Smooth muscle cell (in vitro differentiated cells): ENCODE measurements around the gene ATP1B2. TPM values are rescaled to one million over a fixed set of nuclear protein-coding genes. Genes with fewer than 3 reads are reported as not detected.

Experiments used
- DNase-seq: peaks from one replicate; lab custom pipeline; 2025; ENCODE audit not compliant: unreplicated experiment; lab: John Stamatoyannopoulos, UW
- H2AFZ ChIP-seq: fragments of 200-600 bp; sonication (generic); 2 replicates; pipeline ENCODE4 v1.6.0; 2016; ENCODE audit warnings: antibody characterized with exemption, low read depth, mild to moderate bottlenecking
- H3F3A ChIP-seq: fragments of 200-600 bp; sonication (generic); 2 replicates; pipeline ENCODE4 v1.6.0; 2017; ENCODE audit warnings: antibody characterized with exemption, low read depth
- H3K27ac ChIP-seq: fragments of 200-600 bp; sonication (generic); 2 replicates; pipeline ENCODE4 v1.5.1; 2016; ENCODE audit warnings: low read depth, mild to moderate bottlenecking
- H3K27me3 ChIP-seq: fragments of 200-600 bp; sonication (generic); 2 replicates; pipeline ENCODE4 v1.6.1; 2016; ENCODE audit warnings: low read depth, mild to moderate bottlenecking
- H3K36me3 ChIP-seq: fragments of 200-600 bp; sonication (generic); 2 replicates; pipeline ENCODE4 v1.5.1; 2016; ENCODE audit warnings: low read depth
- H3K4me1 ChIP-seq: fragments of 200-600 bp; sonication (generic); 2 replicates; pipeline ENCODE4 v1.5.1; 2016; ENCODE audit warnings: low read depth
- H3K4me2 ChIP-seq: fragments of 200-600 bp; sonication (generic); 2 replicates; pipeline ENCODE4 v1.6.0; 2016; ENCODE audit warnings: mild to moderate bottlenecking
- H3K4me3 ChIP-seq: fragments of 200-600 bp; sonication (generic); 2 replicates; pipeline ENCODE4 v1.5.1; 2016; ENCODE audit warnings: mild to moderate bottlenecking
- H3K79me2 ChIP-seq: fragments of 200-600 bp; sonication (generic); 2 replicates; pipeline ENCODE4 v1.6.0; 2016; ENCODE audit warnings: low read depth, mild to moderate bottlenecking
- H3K9ac ChIP-seq: fragments of 200-600 bp; sonication (generic); 2 replicates; pipeline ENCODE4 v1.6.0; 2016; ENCODE audit warnings: low read depth
- H3K9me3 ChIP-seq: fragments of 200-600 bp; sonication (generic); replicated peaks from 2 replicates; pipeline ENCODE4 v1.5.1; 2016; ENCODE audit warnings: low read depth
- H4K20me1 ChIP-seq: fragments of 200-600 bp; sonication (generic); 2 replicates; pipeline ENCODE4 v1.6.0; 2016; ENCODE audit warnings: low read depth
- WGBS: methylation state at CpG from one replicate; pipeline ENCODE4 v1.1.7; 2016; ENCODE audit warnings: low lambda C conversion rate; 5-methylcytosine and 5-hydroxymethylcytosine counted together
- polyA plus RNA-seq: library from polyadenylated mRNA; unstranded; fragments of >200 nt; fragmentation: Nextera tagmentation; extraction: Ambion mirVana; gene quantifications from 2 replicates; pipeline ENCODE4 v1.2.1, GENCODE V29; 2016
- total RNA-seq: library from RNA; depleted of rRNA; stranded (reverse); fragments of >200 nt; gene quantifications from 2 replicates; pipeline ENCODE4 v1.2.3, GENCODE V29; 2014
- TF ChIP-seq, protein P1 (sequence below): fragments of 200-600 bp; sonication (generic); IDR thresholded peaks from 2 replicates; pipeline ENCODE4 v1.5.1; 2017; ENCODE audit warnings: borderline replicate concordance, mild to moderate bottlenecking, antibody characterized with exemption; ENCODE audit not compliant: insufficient read depth, poor library complexity, severe bottlenecking

The ATP1B2 gene
- total and polyA plus RNA-seq, 2 experiments from 2014 or later: 0.85 to 4.4 TPM

- TF ChIP-seq, protein P1, sequence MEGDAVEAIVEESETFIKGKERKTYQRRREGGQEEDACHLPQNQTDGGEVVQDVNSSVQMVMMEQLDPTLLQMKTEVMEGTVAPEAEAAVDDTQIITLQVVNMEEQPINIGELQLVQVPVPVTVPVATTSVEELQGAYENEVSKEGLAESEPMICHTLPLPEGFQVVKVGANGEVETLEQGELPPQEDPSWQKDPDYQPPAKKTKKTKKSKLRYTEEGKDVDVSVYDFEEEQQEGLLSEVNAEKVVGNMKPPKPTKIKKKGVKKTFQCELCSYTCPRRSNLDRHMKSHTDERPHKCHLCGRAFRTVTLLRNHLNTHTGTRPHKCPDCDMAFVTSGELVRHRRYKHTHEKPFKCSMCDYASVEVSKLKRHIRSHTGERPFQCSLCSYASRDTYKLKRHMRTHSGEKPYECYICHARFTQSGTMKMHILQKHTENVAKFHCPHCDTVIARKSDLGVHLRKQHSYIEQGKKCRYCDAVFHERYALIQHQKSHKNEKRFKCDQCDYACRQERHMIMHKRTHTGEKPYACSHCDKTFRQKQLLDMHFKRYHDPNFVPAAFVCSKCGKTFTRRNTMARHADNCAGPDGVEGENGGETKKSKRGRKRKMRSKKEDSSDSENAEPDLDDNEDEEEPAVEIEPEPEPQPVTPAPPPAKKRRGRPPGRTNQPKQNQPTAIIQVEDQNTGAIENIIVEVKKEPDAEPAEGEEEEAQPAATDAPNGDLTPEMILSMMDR: no peak
- Histone ChIP-seq H3K27me3 (no peaks in the 10 kb centered on the region), H2AFZ (no peak overlapping the region), H3K4me1 (peaks cover 22% of the 10 kb centered on the region), H3K79me2 (no peaks in the 10 kb centered on the region), H3K27ac (no peak overlapping the region), H3K9me3 (no peaks in the 10 kb centered on the region), H3K36me3 (no peaks in the 10 kb centered on the region), H3F3A (no peaks in the 10 kb centered on the region), H4K20me1 (no peaks in the 10 kb centered on the region), H3K9ac (no peak overlapping the region), H3K4me3 (no peak overlapping the region), H3K4me2 (no peak overlapping the region)
- DNase-seq: no peak
- 92% methylated on average over 13 of the region's 13 CpGs for WGBS
Observed at GRCh38 chr17:7702776-7703175, 52.0 kb downstream of the ATP1B2 start.

- 17% methylated on average over 21 of the region's 24 CpGs for WGBS
- peaks cover 22% of the 10 kb centered on the region for H3K4me1 ChIP-seq
- DNase-seq: peak; percentile 36
- peak overlapping the region; percentile 61 for H3K4me3 ChIP-seq
- no peaks in the 10 kb centered on the region for H3K27me3 ChIP-seq
- H3K9me3 ChIP-seq: no peaks in the 10 kb centered on the region
- H3K79me2 ChIP-seq: no peaks in the 10 kb centered on the region
- H3K27ac ChIP-seq: peak overlapping the region; percentile 55
- no peak overlapping the region for H2AFZ ChIP-seq
- peak overlapping the region; percentile 82 for H3K9ac ChIP-seq
- H3K4me2 ChIP-seq: peak overlapping the region; percentile 88
- TF ChIP-seq, protein P1: no peak
- H4K20me1 ChIP-seq: no peaks in the 10 kb centered on the region
- no peaks in the 10 kb centered on the region for H3F3A ChIP-seq
- no peaks in the 10 kb centered on the region for H3K36me3 ChIP-seq
Observed at GRCh38 chr17:7703584-7704479, 53.1 kb downstream of the ATP1B2 start.

DNA sequence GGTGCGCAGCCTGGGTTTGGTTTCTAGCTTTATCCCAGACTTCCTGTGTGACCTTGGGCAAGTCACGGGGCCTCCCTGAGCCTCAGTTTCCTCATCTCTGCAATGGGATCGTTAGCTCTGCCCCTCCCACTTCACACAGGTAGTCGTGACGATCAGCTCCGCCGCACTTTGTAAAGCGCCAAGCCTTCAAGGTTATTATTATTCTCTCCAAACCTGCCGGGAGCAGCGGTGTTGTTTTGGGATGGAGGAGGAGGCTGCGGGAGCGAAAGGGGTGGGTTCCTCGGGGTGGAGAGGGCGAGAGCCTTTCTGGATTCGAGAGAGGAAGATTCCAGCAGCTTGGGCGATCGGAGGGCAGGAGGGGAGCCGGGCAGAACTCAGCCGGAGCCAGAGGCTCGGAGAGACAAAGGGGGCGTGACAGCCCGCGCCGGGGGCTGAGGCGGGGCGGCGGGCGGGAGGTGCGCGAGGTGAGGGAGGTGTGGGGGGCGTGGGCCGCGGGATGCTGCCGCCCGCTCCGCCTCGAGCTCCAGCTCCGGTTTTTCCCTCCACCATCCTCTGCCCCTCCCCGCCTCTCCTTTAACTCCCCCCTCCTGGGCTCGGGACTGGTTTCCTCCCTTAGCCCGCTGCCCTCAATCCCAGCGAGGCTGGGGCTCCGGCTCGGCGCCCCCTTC, 54.0 kb downstream of the ATP1B2 start, which contains the start of gene EFNB3:
Gene EFNB3 (plus strand): TSS at position 602 of the 668 bp plus-strand sequence. CDS start 397 bp downstream, outside the sequence.
- whole genome bisulfite sequencing: 3% methylated on average over 17 of the region's 45 CpGs
- peak within 1 kb of the TSS; percentile 61 for H3K4me3 ChIP-seq
- H3K9ac ChIP-seq: peak within 1 kb of the TSS; percentile 82

More for the DNA sequence above, 54.0 kb downstream of the ATP1B2 start, which contains the start of gene EFNB3:
- Histone ChIP-seq H3K4me2 (peak within 1 kb of the TSS; percentile 88), H4K20me1 (no peaks in the 10 kb centered on the region), H2AFZ (peak within 1 kb of the TSS; percentile 71), H3K9me3 (no peaks in the 10 kb centered on the region), H3F3A (no peaks in the 10 kb centered on the region), H3K27ac (peak within 1 kb of the TSS; percentile 55), H3K27me3 (no peaks in the 10 kb centered on the region), H3K79me2 (no peaks in the 10 kb centered on the region), H3K4me1 (peaks cover 22% of the 10 kb centered on the region), H3K36me3 (no peaks in the 10 kb centered on the region)
- DNase-seq: no peak
- TF ChIP-seq, protein P1: no peak
